ENCODE measurements around the gene FAM135A.

DNA sequence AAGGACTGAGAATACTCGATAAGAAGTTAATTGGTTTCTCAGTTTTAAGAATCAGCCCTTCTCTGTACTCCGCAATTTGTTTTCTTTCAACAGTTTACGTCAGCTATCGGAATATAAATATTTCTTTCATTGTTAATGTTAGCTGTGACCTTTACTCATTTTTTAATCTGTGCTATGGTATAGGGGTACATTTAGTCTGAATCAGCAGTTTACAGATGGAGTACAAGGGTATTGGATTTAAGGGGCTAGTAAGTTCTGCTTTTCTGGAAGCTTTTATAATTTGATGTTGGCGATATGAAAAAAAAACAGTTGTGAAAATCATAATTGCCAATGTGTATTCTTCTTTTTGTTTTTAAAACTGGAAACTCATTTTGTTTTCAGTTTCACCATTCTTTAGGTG is 23.0 kb downstream of the FAM135A start:
- TF ChIP-seq POLR2AphosphoS5 (IDR thresholded peaks at IDR 0.05; ENCODE audit: low read depth, low read length) (no peak), FOXP2 (optimal IDR thresholded peaks at IDR 0.05; ENCODE audit: borderline replicate concordance, extremely low read depth, extremely low read length, insufficient read depth) (no peak)
- TF ChIP-seq, protein P1, sequence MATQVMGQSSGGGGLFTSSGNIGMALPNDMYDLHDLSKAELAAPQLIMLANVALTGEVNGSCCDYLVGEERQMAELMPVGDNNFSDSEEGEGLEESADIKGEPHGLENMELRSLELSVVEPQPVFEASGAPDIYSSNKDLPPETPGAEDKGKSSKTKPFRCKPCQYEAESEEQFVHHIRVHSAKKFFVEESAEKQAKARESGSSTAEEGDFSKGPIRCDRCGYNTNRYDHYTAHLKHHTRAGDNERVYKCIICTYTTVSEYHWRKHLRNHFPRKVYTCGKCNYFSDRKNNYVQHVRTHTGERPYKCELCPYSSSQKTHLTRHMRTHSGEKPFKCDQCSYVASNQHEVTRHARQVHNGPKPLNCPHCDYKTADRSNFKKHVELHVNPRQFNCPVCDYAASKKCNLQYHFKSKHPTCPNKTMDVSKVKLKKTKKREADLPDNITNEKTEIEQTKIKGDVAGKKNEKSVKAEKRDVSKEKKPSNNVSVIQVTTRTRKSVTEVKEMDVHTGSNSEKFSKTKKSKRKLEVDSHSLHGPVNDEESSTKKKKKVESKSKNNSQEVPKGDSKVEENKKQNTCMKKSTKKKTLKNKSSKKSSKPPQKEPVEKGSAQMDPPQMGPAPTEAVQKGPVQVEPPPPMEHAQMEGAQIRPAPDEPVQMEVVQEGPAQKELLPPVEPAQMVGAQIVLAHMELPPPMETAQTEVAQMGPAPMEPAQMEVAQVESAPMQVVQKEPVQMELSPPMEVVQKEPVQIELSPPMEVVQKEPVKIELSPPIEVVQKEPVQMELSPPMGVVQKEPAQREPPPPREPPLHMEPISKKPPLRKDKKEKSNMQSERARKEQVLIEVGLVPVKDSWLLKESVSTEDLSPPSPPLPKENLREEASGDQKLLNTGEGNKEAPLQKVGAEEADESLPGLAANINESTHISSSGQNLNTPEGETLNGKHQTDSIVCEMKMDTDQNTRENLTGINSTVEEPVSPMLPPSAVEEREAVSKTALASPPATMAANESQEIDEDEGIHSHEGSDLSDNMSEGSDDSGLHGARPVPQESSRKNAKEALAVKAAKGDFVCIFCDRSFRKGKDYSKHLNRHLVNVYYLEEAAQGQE (IDR thresholded peaks at IDR 0.05; ENCODE audit: insufficient read depth in 1 of 2, low read depth in 2 of 2, low read length in 2 of 2): no peak
